SK-N-SH treated with all-trans-retinoic acid at 6 μM for 48 hours (cell line): Measurements from ENCODE around the gene ME1.
A peak's percentile ranks its signal among the peaks of the same experiment; 100 is the strongest.

ENCODE experiments used
- ATAC-seq: fragments of 200-7000 bp; cut with Tn5 transposase; 3 replicates; pipeline ENCODE4 v1.9.1; 2020; ENCODE audit warnings: mild to moderate bottlenecking, moderate library complexity
- ARNTL ChIP-seq: fragments of 450-650 bp; formaldehyde crosslinking; IDR thresholded peaks from 2 replicates; pipeline ENCODE4 v1.5.0; 2020; ENCODE audit warnings: low read depth, mild to moderate bottlenecking, moderate library complexity, borderline replicate concordance
- BACH2 ChIP-seq: fragments of 250-450 bp; sonication (Bioruptor Pico); IDR thresholded peaks from 2 replicates; pipeline ENCODE4 v1.9.0; 2021; ENCODE audit warnings: mild to moderate bottlenecking, borderline replicate concordance
- CSDC2 ChIP-seq: fragments of 250-450 bp; sonication (Bioruptor Pico); IDR thresholded peaks from 2 replicates; pipeline ENCODE4 v1.5.0; 2020; ENCODE audit warnings: mild to moderate bottlenecking, moderate library complexity
- CSRNP3 ChIP-seq: fragments of 250-450 bp; sonication (Bioruptor Pico); IDR thresholded peaks from 2 replicates; pipeline ENCODE4 v1.5.1; 2021; ENCODE audit warnings: mild to moderate bottlenecking, moderate library complexity
- GLIS3 ChIP-seq: fragments of 250-450 bp; sonication (Bioruptor Pico); IDR thresholded peaks from 2 replicates; pipeline ENCODE4 v1.5.0; 2020; ENCODE audit warnings: mild to moderate bottlenecking, moderate library complexity
- ISL1 ChIP-seq: fragments of 250-450 bp; sonication (Bioruptor Pico); IDR thresholded peaks from 2 replicates; pipeline ENCODE4 v2.1.2; 2022; ENCODE audit warnings: mild to moderate bottlenecking, moderate library complexity
- OSR1 ChIP-seq: fragments of 250-450 bp; sonication (Bioruptor Pico); IDR thresholded peaks from 2 replicates; pipeline ENCODE4 v1.8.0; 2022; ENCODE audit warnings: moderate library complexity, mild to moderate bottlenecking, inconsistent platforms
- PATZ1 ChIP-seq: fragments of 250-450 bp; sonication (Bioruptor Pico); IDR thresholded peaks from 2 replicates; pipeline ENCODE4 v1.8.0; 2020; ENCODE audit warnings: mild to moderate bottlenecking, moderate library complexity, borderline replicate concordance
- POU6F1 ChIP-seq: fragments of 250-450 bp; sonication (Bioruptor Pico); IDR thresholded peaks from 2 replicates; pipeline ENCODE4 v1.8.0; 2021; ENCODE audit warnings: low read depth, mild to moderate bottlenecking, moderate library complexity, borderline replicate concordance
- PPARA ChIP-seq: fragments of 250-450 bp; sonication (Bioruptor Pico); IDR thresholded peaks from 2 replicates; pipeline ENCODE4 v1.5.0; 2020; ENCODE audit warnings: mild to moderate bottlenecking, borderline replicate concordance
- RARB ChIP-seq: fragments of 250-450 bp; sonication (Bioruptor Pico); IDR thresholded peaks from 2 replicates; pipeline ENCODE4 v1.8.0; 2021; ENCODE audit warnings: mild to moderate bottlenecking, moderate library complexity
- TCF4 ChIP-seq: fragments of 250-450 bp; sonication (Bioruptor Pico); IDR thresholded peaks from 2 replicates; pipeline ENCODE4 v1.8.0; 2021; ENCODE audit warnings: mild to moderate bottlenecking, moderate library complexity, borderline replicate concordance
- ZC3H10 ChIP-seq: fragments of 250-450 bp; sonication (Bioruptor Pico); IDR thresholded peaks from 2 replicates; pipeline ENCODE4 v1.5.1; 2021; ENCODE audit warnings: mild to moderate bottlenecking, moderate library complexity
- ZFP3 ChIP-seq: fragments of 250-450 bp; sonication (Bioruptor Pico); IDR thresholded peaks from 2 replicates; pipeline ENCODE4 v1.5.0; 2020; ENCODE audit warnings: mild to moderate bottlenecking, moderate library complexity
- ZNF565 ChIP-seq: fragments of 450-650 bp; formaldehyde crosslinking; conservative IDR thresholded peaks from 2 replicates; pipeline ENCODE4 v1.5.0; 2020; ENCODE audit warnings: low read depth, mild to moderate bottlenecking, moderate library complexity
- ZNF70 ChIP-seq: fragments of 450-650 bp; formaldehyde crosslinking; IDR thresholded peaks from 2 replicates; pipeline ENCODE4 v1.5.0; 2020; ENCODE audit warnings: mild to moderate bottlenecking, moderate library complexity
- TF ChIP-seq, protein P1 (sequence below): fragments of 250-450 bp; sonication (Bioruptor Pico); IDR thresholded peaks from 2 replicates; pipeline ENCODE4 v1.5.1; 2020; ENCODE audit warnings: low read depth, mild to moderate bottlenecking, moderate library complexity
- TF ChIP-seq, protein P2 (sequence below): fragments of 250-450 bp; sonication (Bioruptor Pico); IDR thresholded peaks from 2 replicates; pipeline ENCODE4 v1.5.0; 2020; ENCODE audit warnings: mild to moderate bottlenecking, moderate library complexity

Gene ME1

DNA sequence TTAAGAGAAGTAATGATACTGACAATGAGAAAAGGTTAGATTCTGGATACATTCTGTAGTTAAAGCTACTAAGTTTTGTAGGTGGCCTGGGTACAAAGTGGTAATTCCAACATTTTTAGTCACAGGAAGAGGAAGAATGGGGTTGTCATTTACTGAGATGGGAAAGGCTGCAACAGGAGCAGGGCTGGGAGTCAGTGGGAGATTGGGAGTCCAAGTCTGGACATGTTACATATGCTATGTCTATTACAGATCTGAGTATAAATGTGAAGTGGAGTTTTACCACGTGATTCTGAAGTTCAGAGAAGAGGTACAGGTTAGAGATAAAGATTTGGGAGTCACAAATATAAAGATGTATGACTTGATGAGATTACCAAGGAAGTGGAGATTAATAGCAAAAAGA lies 121.5 kb downstream of the ME1 start:
- TF ChIP-seq TCF4 (CRISPR knock-in tag) (no peak), ARNTL (CRISPR knock-in tag) (no peak), POU6F1 (CRISPR knock-in tag) (no peak)
- TF ChIP-seq, all 23 proteins: peak for 0
- peak; percentile 30; the same call in 1 of the 3 replicates for ATAC-seq

- no peak for ATAC-seq
- TF ChIP-seq ZFP3, result no peak
- TF ChIP-seq CSDC2, result no peak
- no peak for TF ChIP-seq BACH2 (CRISPR knock-in tag)
- TF ChIP-seq, protein P1, sequence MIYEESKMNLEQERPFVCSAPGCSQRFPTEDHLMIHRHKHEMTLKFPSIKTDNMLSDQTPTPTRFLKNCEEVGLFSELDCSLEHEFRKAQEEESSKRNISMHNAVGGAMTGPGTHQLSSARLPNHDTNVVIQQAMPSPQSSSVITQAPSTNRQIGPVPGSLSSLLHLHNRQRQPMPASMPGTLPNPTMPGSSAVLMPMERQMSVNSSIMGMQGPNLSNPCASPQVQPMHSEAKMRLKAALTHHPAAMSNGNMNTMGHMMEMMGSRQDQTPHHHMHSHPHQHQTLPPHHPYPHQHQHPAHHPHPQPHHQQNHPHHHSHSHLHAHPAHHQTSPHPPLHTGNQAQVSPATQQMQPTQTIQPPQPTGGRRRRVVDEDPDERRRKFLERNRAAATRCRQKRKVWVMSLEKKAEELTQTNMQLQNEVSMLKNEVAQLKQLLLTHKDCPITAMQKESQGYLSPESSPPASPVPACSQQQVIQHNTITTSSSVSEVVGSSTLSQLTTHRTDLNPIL (CRISPR knock-in tag), result no peak
- TF ChIP-seq ZNF565 (CRISPR knock-in tag), result no peak
- no peak for TF ChIP-seq PPARA
- TF ChIP-seq GLIS3, result no peak
- TF ChIP-seq, protein P2, sequence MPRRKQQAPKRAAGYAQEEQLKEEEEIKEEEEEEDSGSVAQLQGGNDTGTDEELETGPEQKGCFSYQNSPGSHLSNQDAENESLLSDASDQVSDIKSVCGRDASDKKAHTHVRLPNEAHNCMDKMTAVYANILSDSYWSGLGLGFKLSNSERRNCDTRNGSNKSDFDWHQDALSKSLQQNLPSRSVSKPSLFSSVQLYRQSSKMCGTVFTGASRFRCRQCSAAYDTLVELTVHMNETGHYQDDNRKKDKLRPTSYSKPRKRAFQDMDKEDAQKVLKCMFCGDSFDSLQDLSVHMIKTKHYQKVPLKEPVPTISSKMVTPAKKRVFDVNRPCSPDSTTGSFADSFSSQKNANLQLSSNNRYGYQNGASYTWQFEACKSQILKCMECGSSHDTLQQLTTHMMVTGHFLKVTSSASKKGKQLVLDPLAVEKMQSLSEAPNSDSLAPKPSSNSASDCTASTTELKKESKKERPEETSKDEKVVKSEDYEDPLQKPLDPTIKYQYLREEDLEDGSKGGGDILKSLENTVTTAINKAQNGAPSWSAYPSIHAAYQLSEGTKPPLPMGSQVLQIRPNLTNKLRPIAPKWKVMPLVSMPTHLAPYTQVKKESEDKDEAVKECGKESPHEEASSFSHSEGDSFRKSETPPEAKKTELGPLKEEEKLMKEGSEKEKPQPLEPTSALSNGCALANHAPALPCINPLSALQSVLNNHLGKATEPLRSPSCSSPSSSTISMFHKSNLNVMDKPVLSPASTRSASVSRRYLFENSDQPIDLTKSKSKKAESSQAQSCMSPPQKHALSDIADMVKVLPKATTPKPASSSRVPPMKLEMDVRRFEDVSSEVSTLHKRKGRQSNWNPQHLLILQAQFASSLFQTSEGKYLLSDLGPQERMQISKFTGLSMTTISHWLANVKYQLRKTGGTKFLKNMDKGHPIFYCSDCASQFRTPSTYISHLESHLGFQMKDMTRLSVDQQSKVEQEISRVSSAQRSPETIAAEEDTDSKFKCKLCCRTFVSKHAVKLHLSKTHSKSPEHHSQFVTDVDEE (CRISPR knock-in tag), result no peak
Measured at GRCh38 chr6:83308833-83309232, 122.0 kb downstream of the ME1 start.

GRCh38 chr6:83307849-83308248 lies 123.0 kb downstream of the ME1 start:
- TF ChIP-seq ISL1 (CRISPR knock-in tag), result no peak
- TF ChIP-seq GLIS3, result no peak
- TF ChIP-seq, protein P1 (CRISPR knock-in tag), result no peak
- no peak for TF ChIP-seq ZNF565 (CRISPR knock-in tag)
- no peak for TF ChIP-seq PPARA
- ATAC-seq, result no peak

DNA sequence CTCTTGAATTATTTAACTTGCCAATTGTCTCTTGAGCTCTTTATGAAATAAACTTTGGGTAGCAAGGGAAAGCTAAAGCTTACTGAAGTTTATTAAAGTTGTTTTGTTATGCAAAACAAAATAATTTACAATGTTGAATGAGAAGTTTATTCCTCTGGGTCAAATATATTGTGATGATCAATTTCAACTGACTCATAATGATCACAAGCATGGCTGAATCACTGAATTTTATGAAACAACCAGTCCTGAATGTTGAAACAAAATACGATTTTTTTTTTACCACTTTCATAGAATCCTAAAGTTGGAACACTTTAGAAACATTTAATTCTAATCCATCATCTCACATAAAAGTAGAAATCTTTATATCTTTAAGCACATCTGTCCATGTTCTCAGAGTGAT lies 127.4 kb downstream of the ME1 start:
- ATAC-seq, result no peak
- no peak for TF ChIP-seq ZFP3
- TF ChIP-seq, protein P2 (CRISPR knock-in tag), result no peak
- no peak for TF ChIP-seq ZC3H10 (CRISPR knock-in tag)
- TF ChIP-seq TCF4 (CRISPR knock-in tag), result no peak
- TF ChIP-seq, protein P1 (CRISPR knock-in tag), result no peak
- TF ChIP-seq BACH2 (CRISPR knock-in tag), result no peak
- no peak for TF ChIP-seq ISL1 (CRISPR knock-in tag)
- no peak for TF ChIP-seq GLIS3
- no peak for TF ChIP-seq CSRNP3 (CRISPR knock-in tag)
- TF ChIP-seq ZNF70 (CRISPR knock-in tag), result no peak
- TF ChIP-seq POU6F1 (CRISPR knock-in tag), result no peak
- TF ChIP-seq RARB (CRISPR knock-in tag), result no peak
- no peak for TF ChIP-seq OSR1
- TF ChIP-seq PATZ1 (CRISPR knock-in tag), result no peak
